Stimulated activated CD8-positive, alpha-beta memory T cell treated with anti-CD3 and anti-CD28 coated beads, Interleukin-15, amount 100 ng/mL, for 4 hours (primary cell): ENCODE measurements around the gene HOXD12.

Experiments
- DNase-seq, 2 donors: peaks; one replicate each; pipeline ENCODE4 v3.0.0-alpha.2; 2020; ENCODE audit warnings: low read depth in 2 of 2

Gene HOXD12

DNA sequence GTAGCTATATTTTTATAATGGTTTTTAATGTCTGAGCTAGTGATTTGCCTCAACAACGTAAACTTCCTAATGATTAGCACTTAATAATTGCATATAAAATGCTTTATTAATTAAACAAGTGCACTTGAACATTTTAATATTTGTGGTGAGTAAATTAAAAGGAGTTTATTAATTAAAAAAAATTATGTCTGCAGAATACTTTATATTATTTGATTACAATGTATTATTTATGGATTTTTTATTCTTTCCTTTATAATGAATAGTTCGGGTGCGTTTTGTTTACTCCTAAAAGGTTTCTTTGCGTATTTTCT, 32.2 kb downstream of the HOXD12 start:
- DNase-seq, result no peak

DNA sequence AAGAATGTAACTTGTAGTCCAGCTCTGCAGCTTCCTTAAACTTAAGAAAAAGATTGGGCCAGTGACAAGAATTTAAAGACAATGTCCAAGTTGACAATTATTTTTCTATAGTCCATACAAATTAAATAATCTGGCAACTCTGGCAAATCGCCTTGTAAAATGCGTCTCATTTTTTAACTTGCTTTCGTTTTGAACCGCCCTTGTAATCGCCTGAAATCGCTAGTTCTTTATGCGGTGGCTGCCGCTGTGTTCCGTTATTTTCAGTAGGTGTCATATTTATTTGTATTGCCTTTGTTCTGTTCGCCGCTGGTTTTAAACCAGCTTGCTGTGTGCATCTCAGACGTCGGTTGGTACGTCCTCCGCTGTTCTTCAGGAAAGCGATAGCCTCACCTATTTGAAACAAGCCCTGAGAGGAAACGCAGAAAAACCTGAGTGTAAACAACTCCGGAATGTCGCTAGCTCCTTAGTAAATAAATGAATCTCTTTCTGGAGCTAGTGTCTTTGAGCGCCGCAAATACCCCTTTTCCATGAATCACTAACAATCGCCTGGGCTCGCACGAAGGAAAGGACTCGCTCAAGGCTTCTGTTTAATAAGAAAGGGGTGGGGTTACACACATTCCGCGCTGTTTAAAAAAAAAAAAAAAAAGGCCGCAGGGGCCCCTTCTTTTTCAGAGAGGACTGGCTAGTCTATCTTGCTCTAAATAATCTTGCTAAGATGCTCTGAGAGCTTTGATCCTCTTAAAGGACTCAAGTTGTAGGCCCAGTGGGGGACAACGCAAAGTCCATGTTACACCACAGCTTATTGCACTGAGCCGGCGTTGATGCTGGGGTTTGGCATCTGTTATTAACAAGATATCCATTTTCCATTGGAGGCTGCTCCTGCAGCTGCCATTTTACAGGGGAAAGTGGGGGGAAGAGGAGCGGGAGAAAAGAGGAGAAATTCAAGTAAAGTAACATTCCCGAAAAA, 32.9 kb downstream of the HOXD12 start:
- DNase-seq, result no peak

DNA sequence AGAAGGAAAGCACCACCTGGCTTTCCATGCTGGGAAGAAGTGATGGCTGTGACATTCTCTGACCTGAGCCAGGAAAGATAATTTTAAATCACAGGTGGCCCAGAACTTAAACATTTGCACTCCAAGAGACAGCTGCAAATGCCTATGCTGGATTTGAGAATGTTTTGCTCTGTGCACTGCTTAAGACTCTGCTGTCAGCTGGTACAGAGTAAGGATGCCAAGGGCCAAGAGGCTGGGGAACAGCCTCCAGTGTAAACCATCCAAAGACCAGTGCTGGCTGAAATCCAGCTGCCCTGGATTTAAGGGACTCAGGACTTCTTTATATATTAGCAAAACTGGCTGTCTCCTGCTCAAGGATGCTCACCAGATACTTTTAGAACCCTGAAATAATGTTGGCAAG, 33.8 kb downstream of the HOXD12 start:
- DNase-seq, result no peak

DNA sequence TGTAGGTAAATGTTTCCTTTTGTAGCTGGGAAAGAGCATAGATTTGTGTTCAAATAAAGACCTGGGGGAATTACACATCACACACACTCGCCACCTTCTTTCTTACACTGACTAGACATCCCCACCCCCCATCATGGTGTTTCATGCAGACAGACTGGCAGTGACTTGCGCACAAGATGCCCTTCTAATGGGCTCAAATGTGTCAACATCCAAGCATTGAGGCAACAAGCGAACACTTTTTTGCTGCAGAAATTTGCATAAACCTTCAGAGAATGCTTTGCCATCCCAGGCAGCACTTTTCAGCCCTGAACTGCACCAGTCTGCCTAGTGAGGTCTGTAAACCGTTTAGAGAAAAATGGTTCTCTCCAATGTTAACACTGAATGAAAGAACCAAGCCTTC, 34.4 kb downstream of the HOXD12 start:
- DNase-seq, result no peak

DNA sequence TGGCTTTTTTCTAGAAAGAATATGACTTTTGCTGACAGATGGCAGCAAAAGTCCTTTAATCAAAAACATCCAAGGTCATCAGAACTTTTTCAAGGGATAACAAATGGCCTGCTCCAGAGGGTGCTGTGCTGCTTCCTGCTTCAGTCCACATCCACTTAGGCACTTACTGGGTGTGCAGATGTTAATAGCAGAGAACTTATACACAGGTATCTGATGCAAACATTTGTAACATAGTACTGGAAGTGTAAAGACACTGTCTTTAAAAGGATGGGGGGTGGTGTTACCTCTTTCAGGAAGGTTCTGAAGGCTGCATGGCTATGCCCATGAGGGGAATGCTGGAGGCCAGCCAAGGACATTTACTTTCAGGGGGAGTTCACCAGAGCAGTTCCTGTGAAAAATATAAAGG, 35.4 kb downstream of the HOXD12 start:
- no peak for DNase-seq

DNA sequence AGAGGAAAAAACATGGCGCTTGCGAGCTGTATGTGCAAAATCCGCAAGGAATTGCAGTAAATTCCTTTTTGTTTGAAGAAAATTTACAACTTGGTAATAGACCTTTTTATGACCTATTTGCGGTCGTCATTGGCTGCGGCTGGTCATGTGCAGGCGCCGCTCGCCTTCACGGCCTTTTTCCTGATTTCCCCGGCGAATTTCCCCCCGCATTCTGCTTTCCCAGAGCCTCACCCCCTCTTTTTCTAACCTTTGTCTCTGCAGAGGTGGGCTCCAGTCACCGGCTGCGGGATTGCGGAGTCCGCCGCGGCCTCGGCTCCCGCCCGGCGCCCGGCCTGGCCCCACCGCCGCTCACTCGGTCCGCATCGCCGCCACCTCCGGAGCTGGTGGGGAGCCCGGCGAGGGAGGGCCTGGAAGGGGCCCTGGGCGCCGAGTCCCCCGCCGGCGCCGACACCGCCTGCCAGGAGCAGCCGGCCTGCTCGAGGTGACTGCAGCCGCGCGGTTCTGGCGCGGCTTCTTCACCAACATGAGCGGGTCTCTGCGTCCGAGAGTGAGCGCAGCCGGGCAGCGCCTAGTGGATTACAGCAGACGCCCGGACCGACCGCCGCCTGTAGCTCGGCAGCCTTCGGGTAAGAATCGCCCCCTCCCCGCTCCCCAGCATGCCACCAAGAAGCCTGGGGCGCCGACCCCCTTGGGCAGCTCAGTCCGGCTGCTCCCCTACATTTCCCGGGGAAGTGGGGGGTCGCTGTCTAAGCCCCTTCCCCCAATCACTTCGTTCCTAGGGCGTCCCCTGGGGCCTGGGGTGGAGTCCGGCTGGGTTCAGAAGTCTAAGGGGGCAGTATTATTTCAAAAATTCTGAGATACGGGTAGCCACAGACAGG, 37.0 kb downstream of the HOXD12 start:
- no peak for DNase-seq

DNA sequence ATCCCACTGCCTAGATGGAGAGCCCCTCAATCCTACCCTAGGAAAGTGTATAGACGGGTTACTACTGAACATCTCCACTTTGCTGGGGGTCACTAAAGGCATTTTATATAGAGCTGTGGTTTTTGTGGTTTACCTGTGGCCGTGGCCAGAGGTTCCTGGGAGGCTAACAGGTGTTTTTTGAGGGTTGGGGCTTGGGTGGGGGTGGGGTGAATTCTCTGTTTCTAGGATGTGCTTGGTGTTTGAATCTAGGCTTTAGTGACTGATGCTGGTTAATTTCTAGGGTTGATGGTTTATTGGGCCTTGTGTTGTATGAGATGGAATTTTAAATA, 37.6 kb downstream of the HOXD12 start:
- DNase-seq, result no peak

DNA sequence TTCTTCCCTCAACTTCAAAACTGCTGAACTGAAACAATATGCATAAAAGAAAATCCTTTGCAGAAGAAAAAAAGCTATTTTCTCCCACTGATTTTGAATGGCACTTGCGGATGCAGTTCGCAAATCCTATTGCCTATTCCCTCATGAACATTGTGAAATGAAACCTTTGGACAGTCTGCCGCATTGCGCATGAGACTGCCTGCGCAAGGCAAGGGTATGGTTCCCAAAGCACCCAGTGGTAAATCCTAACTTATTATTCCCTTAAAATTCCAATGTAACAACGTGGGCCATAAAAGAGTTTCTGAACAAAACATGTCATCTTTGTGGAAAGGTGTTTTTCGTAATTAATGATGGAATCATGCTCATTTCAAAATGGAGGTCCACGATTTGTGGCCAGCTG, 38.3 kb downstream of the HOXD12 start:
- no peak for DNase-seq

DNA sequence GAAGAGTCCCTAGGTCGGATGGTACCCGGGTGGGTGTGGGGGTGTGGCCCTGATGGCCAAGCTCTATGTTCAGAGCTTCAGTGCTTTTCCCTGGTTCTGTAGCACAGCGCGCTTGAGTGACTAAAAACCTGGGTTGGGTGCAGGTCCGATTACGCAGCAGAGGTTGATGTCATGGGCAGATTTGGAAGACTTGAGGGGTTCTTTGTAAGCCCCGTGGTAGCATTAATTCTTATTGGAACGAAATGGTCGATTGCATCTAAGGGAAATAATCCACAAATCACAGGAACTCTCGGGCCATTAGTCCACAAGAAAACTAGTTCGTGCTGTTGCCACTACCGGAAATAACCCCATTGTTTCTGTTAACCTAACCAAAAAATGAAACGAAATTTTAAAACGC, 38.9 kb downstream of the HOXD12 start:
- no peak for DNase-seq

DNA sequence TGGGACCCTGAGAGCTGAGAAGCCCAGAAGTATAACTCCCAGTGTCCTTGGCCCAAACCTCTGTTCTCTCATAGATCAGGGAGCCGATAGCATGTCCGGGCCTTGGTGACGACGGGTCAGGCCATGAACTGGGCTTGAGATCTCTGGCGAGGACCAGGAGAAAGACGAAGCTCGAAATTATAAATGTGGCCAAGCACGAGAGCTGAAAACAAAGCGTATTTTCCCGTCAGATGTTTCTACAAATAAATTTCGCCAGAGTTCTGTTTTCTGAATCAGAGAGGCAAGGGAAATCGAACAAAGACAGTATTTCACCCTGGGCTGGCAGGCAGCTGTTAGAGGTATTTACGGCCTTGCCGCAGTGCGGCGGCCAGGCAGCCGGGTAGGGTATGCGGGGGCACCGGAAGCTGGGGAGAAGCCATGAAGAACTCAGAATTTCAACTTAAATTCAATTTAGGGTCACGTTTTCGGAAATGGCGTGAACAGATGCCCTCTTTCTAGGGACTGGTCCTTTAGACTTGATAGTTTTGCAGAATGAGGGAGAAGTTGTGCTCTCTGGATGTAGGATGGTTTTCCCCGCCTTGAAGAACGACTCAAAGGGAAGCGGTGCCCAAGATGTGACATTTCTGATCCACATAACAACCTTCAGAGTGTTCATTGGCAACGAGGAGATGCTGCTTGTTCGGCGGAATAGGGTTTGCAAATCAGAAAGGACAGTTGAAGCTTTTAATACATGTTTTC, 39.5 kb downstream of the HOXD12 start:
- no peak for DNase-seq

DNA sequence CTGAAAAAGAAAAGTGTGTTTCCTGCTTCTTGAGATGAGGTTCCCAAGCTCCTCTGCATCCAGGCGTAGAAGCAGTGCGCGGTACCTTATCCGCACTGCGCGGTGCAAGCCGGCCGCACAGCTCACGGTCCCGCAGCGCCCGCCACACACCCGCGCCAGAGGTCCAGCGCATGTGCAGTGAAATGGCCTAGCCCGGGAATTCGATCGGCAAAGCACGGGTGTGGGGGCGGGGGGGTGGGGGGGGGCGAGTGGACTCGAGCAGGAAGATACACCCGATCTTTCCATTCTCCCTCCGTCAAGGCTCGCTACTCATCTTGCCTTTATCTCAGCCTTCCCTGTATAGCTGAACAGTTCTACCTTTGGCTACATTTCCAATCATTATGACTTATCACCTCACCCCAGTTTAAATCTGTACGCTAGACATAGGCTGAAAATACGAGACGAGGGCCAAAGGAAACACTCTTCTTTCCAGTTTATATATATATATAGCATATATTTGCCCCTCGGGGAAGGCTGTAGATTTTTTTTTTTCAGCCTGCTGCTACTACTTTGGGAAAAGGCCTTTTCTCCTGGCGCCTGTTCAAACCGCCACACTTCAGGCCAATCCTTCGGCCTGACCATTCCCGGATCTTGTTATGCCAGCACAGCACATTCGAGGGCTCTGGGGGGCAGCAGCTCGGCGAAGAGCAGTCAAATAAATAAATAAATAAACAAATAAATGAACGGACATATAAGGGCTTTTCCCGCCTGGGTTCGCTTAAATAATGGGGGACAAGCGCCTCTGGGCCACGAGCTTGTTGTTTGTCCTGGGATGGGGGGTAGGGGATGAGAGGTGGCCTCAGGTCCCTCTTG, 40.3 kb downstream of the HOXD12 start:
- DNase-seq, result no peak

DNA sequence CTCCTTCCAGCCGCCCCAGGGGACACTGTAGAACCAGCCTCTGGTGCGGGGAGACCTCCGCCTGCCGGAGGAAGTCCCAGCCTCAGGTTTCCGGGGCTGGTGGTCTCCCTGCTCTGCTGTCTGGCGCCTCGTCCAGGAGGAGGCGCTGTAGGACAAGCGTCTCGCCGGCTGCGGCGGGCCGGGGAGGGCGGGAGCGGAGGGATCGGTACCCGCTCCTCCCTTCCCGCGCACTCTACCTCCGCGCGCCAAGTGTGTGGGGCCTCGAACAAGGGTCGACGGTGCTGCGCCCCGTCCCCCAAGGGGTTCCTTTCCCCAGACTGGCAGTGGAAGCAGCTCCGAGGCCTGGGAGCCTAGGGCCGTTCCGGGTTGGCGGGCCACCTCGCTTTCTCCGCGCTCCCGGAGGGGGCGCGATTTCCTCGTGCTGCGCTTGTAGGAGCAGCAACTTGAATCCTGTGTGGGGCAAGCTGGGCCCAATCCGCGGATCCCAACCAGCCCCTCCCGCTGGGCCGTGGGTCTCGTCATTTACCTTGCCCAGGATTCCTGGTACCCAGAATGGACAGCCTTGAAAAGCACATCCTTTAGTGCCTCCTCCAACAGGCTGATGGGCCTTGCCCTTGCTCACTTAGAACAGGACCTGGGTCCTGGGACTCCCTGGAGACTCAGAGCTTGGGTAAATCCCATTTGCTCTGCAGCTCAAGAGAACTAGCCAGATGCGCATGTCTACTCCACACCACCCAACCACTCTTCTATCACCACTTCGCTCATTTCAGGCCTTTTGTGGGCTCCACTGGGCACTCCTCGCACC, 41.1 kb downstream of the HOXD12 start:
- peak in 1 of 2 donors; percentile 18 for DNase-seq

DNA sequence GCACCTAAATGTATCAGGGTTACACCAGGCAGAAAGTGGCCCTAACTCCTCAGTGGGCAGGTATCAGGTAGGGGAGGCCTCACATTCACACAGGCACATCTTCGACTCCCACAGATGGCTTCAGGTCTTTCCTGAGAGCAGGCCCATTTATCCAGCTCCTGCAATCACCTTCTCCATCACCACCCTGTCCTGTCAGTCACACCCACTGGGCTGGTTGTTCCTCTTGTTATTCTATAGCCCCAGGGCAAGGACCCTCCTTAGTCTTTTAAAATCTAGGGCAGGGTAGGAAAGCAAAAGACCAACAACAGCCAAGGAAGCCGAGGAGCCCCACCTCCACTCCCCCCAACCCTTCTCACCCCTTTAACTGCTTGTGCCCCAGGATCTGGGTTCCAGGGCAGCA, 42.7 kb downstream of the HOXD12 start:
- DNase-seq, result no peak

DNA sequence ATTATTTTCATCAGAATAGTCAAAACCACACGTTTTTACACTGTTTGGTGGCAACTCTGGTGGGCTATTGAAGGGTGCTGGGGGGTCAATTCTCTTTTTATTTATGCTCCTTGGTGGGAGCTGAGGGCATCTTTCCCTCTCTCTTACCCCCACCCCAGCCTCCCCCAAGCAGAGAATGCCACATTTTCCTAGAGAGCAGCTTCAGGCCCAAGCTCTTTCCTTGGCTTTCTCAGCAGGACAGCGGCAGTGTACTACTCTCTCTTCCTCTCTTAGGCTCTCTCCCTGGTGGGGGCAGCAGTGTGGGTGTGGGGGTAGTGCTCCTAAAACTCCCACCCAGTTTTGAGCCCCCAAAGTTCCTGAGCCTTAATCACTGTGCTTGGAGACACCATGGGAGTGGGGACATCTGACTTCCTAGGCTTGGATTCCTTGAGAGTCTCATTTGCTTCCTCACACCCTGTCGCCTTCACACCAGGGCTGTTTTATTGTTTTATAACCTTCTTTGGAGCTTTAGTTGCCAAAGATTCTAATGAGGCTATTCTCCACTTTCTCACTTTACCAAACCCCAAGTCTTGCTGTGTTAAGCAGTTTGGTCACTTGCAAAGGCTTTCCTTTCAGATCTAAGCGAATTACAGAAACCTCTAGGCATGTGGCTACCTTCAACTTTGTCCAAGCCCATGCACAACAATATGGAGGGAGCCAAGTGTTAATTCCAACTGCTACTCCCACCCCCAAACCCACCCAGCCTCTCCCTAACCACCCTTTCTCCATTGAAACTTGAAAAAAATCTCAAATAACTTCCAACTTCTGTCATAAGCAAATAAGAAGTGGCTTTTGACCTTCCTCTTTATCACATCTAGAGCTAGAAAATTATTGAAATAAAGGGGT, 45.7 kb downstream of the HOXD12 start:
- no peak for DNase-seq

DNA sequence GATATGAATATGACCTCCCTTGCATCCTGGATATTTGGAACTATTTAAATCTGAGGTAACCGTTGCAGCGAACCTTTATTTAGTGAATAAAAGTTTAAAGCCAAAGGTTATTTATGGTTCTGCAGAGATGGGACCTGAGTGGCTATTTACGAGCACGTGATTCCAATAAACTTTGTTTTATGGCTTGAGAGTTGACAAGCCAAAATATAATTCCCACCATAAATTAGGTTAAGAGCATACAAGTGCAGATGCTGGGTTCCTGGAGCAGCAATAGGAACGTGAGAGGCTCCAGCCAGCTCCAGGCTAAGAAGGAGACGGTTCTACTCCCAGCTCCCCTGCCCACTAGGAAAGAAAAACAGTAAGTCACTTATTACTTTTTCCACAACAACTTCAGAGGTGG, 46.5 kb downstream of the HOXD12 start:
- no peak for DNase-seq

DNA sequence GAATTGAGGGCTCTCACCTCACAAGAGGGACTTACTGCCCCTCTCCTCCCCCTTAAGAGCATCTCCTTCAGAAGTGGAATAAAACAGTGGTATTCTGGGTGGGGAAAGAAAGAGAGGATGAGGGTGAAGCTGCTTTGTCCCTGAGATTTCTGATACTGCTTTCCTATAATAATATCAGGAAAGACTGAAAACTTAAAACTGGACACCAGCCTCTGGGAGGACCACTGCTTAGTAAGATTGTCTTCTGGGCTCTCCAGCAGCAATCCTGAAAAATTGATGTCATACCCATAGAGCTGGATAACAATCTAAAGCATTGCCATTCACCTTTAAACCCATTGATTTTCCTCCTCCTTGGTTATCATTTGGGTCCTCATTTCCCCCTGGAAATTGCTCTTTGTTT, 47.0 kb downstream of the HOXD12 start:
- no peak for DNase-seq

DNA sequence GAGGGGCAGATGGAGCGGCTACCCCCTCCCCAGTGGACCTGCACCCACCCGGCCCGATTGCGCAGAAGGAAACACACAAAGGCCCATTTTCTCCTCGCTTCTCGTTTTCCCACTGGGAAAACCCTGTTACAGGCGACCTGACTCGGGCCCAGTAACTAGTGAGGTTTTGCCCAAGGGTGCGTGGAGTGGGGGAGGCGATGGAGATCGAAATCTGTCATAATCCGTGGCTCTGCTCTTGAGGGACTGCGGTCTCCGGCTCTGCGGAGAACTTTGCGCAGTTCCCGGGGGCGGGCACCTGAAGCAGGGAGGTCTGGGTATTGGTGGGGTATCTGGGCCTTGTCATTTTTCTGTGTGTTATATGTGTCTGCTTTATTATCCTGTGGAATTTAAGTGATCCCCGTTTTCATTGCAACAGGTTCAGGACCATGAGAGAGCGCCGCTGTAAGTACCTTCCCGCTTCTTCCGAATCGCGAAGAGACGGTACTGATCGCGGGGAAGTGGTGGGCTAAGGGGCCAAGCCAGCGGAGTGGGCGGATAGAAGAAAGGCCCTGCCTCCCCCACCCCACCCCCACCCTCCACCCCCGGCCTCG, 47.7 kb downstream of the HOXD12 start:
- no peak for DNase-seq

DNA sequence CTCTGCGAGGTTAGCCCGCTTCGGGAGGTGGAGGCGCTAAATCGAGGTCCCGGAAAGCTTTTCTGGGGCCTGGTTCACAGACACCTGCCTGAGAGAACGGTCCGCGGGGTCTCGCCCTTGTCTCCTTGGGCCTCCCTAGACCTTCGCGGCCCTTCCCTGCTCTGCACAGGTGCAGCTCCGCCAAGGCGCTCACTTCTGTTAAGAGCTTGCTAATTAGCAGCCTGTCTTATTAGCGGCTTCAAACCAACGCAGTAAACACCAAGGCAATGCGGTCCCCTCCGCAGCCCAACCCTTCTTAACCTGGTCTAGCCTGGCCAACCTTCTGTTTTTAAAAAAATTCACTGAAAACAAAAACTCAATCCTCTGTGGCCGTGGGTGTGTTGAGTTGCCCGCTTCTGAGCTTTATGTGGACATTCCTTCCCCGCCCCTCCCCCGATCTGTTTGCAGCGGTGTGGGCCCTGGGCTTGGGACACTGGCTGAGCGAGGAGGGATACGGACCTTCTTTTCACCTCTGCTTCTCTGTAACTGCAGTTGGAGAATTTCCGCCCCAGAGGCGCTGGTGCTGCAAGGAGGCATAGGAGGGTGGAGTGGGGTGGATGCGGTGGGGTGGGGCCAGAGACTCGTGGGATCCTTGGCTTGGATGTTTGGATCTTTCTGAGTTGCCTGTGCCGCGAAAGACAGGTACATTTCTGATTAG, 48.4 kb downstream of the HOXD12 start:
- DNase-seq, result no peak
